ENCODE results near the gene BGLAP. TPM values are rescaled to one million over a fixed set of nuclear protein-coding genes. Genes with fewer than 3 reads are reported as not detected.

Gene BGLAP
- total and polyA plus RNA-seq, 11 donors, result 0.32 to 0.99 (median 0.58) TPM; not detected in 3

DNA sequence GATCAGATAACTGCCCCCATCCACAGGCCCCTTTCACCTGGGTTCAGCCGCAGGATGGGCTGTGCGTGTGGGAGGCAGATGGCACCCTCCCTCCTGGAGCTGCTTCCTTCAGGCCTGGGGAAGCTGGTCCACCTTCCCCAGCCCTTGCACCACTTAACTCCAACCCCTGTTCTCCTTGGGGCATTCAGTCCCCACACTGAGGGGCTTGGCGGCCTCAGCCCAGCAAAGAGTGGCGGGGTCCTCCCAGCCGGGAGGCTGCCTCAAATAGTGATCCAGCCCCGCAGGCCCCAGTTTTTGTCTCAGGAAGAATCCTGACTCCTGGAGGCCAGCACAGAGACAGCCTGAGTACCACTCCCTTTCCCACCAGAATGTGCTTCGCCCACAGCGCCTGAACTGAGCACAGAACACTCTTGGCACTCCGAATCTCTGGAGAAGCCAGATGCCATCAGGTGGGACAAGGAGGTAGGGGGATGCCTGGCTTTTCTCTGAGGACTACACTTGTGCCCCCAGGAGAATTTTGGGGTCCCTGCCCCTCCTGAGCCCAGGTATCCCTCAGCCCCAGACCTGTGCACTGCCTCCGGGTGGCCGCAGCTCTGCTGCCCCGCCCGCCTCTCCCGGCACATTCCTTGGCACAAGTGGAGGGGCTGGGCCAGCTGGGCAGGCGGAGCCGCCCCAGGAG lies 4.9 kb downstream of the BGLAP start:
- no peak for DNase-seq
- peak in 3 of 4 donors; percentile 19 to 37 (median 31) for ATAC-seq
- WGBS, 4 donors, result 43 to 67% (median 55%) methylated on average over 10 to 16 of the region's 16 CpGs
- peaks cover 3 to 57% (median 32%) of the 10 kb centered on the region in 12 donors for H3K4me1 ChIP-seq
- peaks cover 0 to 17% (median 14%) of the 10 kb centered on the region in 9 donors for H3K27me3 ChIP-seq
- no peak overlapping the region for H3K4me3 ChIP-seq
- H3K9me3 ChIP-seq, result no peaks in the 10 kb centered on the region
- H3K36me3 ChIP-seq, result peaks cover 0 to 39% (median 31%) of the 10 kb centered on the region in 9 donors
- no peak overlapping the region for H3K27ac ChIP-seq
- intact Hi-C loops (cut with DNase I), result loop anchor here in 1 of 10 donors (10.0 kb wide), 1 partner anchor 68 kb away; no protein-coding TSS in a partner anchor
- no peak for TF ChIP-seq POLR2A (IDR thresholded peaks at IDR 0.05)
- TF ChIP-seq, protein P1, sequence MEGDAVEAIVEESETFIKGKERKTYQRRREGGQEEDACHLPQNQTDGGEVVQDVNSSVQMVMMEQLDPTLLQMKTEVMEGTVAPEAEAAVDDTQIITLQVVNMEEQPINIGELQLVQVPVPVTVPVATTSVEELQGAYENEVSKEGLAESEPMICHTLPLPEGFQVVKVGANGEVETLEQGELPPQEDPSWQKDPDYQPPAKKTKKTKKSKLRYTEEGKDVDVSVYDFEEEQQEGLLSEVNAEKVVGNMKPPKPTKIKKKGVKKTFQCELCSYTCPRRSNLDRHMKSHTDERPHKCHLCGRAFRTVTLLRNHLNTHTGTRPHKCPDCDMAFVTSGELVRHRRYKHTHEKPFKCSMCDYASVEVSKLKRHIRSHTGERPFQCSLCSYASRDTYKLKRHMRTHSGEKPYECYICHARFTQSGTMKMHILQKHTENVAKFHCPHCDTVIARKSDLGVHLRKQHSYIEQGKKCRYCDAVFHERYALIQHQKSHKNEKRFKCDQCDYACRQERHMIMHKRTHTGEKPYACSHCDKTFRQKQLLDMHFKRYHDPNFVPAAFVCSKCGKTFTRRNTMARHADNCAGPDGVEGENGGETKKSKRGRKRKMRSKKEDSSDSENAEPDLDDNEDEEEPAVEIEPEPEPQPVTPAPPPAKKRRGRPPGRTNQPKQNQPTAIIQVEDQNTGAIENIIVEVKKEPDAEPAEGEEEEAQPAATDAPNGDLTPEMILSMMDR (IDR thresholded peaks at IDR 0.05), result no peak

DNA sequence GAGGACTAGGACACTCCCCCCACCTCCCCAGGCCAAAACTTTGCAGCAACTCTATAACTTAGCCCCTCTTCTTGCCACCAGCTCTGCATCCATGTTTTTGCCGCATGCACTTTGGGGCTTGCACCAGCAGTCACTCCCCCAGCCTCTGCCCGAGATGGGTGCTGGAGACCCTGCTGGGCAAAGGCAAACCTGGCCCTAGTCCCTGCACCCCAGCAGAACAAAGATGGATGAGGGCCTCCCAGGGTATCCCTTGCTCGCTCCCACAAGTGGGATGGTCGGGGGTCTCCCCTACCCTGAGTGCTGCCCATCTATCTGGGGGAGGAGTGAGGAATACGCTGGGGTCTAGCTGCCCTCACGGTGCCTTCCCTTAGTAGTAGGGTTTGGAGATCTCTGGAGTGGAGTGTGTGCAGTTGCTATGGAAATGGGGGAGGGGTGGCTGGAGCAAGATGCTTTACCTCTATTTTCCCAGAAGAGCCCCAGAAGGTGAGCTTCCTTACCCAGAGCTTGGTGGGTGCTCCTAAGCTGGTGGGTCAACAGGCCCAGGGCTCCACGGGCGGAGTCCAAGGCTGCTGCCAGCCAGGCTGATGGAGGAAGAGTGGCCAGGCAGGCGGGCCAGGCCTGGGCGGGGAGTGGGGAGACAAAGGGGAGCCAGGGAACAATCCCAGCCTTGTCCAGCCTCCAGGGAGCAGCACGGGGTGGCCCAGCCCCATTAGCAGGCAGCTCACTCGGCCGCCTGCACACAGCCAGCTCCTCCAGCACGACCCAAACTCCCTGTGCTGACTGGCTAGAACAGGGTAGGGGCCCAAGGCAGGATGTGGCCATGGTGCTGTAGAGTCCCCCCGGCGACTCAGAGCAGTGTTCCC lies 5.7 kb downstream of the BGLAP start, which contains the start of gene PAQR6:
TSS of gene PAQR6 (minus strand) at position 597 of the 863 bp plus-strand sequence. CDS start 1,325 bp downstream, outside the sequence.
- Histone ChIP-seq H3K36me3 (peaks cover 0 to 40% (median 37%) of the 10 kb centered on the region in 9 donors), H3K27me3 (peaks cover 0 to 17% (median 14%) of the 10 kb centered on the region in 9 donors), H3K27ac (peak within 1 kb of the TSS in 1 of 12 donors; percentile 38), H3K4me1 (peaks cover 3 to 64% (median 38%) of the 10 kb centered on the region in 12 donors), H3K4me3 (no peak within 1 kb of the TSS), H3K9me3 (no peaks in the 10 kb centered on the region)
- TF ChIP-seq, protein P1 (IDR thresholded peaks at IDR 0.05), result peak in 1 of 12 donors; percentile 18
- TF ChIP-seq POLR2A (IDR thresholded peaks at IDR 0.05), result no peak
- peak; percentile 12 to 33 (median 29) for ATAC-seq
- peak in 3 of 5 donors; percentile 41 to 48 (median 47) for DNase-seq
- intact Hi-C loops (cut with DNase I), result loop anchor here in 1 of 10 donors (10.0 kb wide), 1 partner anchor 67 kb away; no protein-coding TSS in a partner anchor
- WGBS, 4 donors, result 39 to 60% (median 45%) methylated on average over 13 to 16 of the region's 16 CpGs

DNA sequence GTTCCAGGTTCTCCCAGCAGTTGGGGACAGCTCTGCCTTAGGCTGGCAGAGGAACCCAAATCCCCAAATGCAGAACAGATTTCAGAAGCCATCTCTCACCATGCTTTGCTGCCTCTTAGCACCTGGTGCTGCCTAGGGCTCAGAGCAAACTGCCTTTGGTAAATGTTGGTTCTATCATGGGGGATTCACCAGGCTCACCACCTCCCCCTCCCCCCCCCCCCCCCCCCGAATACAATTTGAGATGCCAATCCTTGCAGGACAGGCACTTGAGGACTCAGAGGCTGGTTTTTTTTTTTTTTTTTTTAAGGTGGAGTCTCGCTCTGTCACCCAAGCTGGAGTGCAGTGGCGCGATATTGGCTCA lies 6.3 kb downstream of the BGLAP start:
- H3K4me3 ChIP-seq, result no peak overlapping the region
- peak overlapping the region in 1 of 12 donors; percentile 38 for H3K27ac ChIP-seq
- H3K4me1 ChIP-seq, result peaks cover 3 to 64% (median 38%) of the 10 kb centered on the region in 12 donors
- peaks cover 0 to 17% (median 14%) of the 10 kb centered on the region in 9 donors for H3K27me3 ChIP-seq
- intact Hi-C loops (cut with DNase I), result loop anchor here in 1 of 10 donors (10.0 kb wide), 1 partner anchor 66 kb away; no protein-coding TSS in a partner anchor
- no peak for TF ChIP-seq POLR2A (IDR thresholded peaks at IDR 0.05)
- no peaks in the 10 kb centered on the region for H3K9me3 ChIP-seq
- DNase-seq, result no peak
- peaks cover 0 to 46% (median 43%) of the 10 kb centered on the region in 9 donors for H3K36me3 ChIP-seq
- 68 to 83% (median 75%) methylated on average over 4 of the region's 4 CpGs for WGBS, 4 donors
- ATAC-seq, result peak in 1 of 4 donors; percentile 1

GRCh38 chr1:156249593-156249992 lies 7.6 kb downstream of the BGLAP start:
- no peak for ATAC-seq
- H3K4me3 ChIP-seq, result no peak overlapping the region
- WGBS, 4 donors, result 76 to 95% (median 90%) methylated on average over 4 to 5 of the region's 5 CpGs

More at GRCh38 chr1:156249593-156249992, 7.6 kb downstream of the BGLAP start:
- peaks cover 2 to 59% (median 55%) of the 10 kb centered on the region in 9 donors for H3K36me3 ChIP-seq
- no peak overlapping the region for H3K27ac ChIP-seq
- no peaks in the 10 kb centered on the region for H3K9me3 ChIP-seq
- intact Hi-C loops (cut with DNase I), result loop anchor here in 1 of 10 donors (10.0 kb wide), 1 partner anchor 65 kb away; no protein-coding TSS in a partner anchor
- TF ChIP-seq POLR2A (IDR thresholded peaks at IDR 0.05), result no peak
- TF ChIP-seq, protein P1 (IDR thresholded peaks at IDR 0.05), result no peak
- no peak for DNase-seq
- H3K4me1 ChIP-seq, result peaks cover 3 to 64% (median 38%) of the 10 kb centered on the region in 12 donors
- peaks cover 0 to 17% (median 14%) of the 10 kb centered on the region in 9 donors for H3K27me3 ChIP-seq
